G401.6 (cell line): Measurements from ENCODE around the gene AHDC1.
"Not testable (repeated sequence)": the region's sequence is repeated elsewhere in the genome, so short reads cannot be mapped to it uniquely, and the experiment has no call there.

Source experiments
- FAIRE-seq: peaks from 2 replicates; lab custom pipeline; 2012; peaks lifted over from hg19 to GRCh38; lab: Jason Lieb, UNC

AHDC1 gene, protein sequence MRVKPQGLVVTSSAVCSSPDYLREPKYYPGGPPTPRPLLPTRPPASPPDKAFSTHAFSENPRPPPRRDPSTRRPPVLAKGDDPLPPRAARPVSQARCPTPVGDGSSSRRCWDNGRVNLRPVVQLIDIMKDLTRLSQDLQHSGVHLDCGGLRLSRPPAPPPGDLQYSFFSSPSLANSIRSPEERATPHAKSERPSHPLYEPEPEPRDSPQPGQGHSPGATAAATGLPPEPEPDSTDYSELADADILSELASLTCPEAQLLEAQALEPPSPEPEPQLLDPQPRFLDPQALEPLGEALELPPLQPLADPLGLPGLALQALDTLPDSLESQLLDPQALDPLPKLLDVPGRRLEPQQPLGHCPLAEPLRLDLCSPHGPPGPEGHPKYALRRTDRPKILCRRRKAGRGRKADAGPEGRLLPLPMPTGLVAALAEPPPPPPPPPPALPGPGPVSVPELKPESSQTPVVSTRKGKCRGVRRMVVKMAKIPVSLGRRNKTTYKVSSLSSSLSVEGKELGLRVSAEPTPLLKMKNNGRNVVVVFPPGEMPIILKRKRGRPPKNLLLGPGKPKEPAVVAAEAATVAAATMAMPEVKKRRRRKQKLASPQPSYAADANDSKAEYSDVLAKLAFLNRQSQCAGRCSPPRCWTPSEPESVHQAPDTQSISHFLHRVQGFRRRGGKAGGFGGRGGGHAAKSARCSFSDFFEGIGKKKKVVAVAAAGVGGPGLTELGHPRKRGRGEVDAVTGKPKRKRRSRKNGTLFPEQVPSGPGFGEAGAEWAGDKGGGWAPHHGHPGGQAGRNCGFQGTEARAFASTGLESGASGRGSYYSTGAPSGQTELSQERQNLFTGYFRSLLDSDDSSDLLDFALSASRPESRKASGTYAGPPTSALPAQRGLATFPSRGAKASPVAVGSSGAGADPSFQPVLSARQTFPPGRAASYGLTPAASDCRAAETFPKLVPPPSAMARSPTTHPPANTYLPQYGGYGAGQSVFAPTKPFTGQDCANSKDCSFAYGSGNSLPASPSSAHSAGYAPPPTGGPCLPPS (N-terminal part only)

DNA sequence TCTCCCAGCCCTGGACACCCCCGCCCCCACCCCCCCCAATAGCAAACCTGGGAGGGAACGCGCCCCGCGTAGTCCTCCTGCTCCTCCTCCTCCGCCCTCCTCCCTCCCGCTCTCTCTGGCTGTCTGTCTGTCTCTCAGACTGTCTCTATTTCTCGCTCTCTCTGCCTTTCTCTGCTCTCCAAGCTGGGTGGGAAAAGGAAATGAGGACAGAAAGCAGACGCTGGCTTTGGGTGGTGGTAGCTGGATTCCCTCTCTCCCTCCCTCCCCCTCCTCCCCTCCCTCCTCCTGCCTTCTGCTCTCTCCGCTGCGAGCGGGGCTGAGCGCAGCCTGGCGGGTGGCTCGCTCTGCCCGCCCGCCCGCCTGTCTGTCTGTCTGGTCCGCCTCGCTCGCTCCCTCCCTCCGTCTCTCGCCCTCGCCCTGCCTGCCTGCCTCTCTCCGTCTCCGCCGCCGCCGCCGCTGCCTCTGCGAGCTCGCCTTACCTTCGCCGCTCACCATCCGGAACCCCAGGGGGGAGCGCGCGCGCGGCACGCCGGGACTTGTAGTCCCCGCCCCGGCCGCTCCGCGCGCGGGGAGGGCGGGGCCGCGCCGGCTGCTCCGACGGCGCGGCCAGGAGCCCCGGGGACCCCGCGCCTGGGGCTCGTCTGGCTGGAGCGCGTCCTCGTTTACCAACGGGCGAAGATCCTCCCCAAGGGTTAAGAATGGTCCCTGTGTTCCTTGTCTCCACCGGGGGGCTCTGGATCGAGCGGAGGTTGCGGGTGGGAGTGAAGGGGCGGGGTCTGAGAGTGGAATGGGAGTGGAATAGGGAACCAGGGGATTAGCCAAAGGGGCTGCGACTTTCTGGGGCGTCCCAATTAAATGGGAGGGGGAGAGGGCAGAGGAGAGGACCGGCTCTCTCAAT lies at the start of gene AHDC1:
AHDC1 (minus strand) TSS at position 464 of the 898 bp plus-strand sequence. CDS start 52,029 bp downstream, outside the sequence.
- no peak for FAIRE-seq

DNA sequence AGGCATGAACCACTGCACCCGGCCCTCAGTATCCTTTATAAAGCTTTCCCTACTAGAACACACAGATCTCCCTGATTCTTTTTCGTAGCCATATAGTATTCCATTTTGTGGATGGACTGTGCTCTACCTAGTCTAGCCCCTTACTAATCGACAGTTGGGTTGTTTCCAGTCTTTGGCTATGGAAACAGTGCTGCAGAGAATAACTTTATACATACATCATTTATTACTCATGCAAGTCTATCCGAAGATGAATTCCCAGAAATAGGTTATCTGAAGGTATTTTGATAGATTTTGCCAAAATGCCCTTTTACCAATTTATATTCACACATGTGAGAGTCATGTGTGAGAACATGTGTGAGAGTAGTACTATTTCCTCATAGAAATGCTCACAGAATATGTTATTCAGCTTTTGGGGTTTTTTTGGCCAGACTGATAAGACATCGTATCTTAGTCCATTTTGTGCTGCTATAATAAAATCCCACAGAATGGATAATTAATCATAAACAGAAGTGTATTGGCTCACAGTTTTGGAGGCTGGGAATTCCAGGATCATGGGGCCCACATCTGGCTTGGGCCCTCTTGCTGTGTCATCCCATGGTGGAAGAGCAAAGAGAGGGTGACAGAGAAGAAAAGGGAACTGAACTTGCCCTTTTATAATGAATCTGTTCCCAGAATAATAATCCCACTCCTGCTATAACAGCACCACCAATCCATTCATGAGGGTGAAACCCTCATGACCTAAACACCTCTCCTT lies 48.3 kb upstream of the AHDC1 start:
- no peak for FAIRE-seq

DNA sequence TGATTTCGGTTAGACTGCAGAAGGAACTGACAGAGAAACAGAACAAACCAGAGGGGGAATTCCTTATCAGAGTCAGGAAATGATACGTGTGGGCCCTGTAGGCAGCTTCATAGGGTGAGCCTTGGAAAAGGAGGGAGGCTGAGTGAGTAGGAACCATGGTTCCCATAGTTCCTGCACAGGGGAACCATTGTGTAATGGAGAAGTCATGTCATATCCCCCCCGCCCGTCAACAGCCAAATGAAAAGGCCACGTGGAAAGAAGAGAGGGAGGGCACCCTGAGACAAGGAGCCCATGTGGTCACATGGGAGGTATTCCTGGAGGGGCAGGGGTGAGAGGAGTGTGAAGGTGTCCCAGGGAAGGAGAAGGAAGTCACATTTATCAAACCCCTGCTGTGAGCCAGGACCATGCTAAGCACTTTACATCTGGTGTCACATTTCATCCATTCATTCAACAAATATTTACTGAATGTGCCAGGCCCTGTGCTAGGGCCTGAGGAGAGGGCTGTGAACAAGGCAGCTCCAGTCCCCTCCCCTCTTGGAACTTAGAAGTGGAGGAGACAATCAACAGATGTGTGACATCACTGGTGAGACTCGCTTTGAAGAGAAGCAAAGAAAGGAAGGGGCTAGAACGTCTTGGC lies 46.7 kb upstream of the AHDC1 start:
- FAIRE-seq, result no peak

DNA sequence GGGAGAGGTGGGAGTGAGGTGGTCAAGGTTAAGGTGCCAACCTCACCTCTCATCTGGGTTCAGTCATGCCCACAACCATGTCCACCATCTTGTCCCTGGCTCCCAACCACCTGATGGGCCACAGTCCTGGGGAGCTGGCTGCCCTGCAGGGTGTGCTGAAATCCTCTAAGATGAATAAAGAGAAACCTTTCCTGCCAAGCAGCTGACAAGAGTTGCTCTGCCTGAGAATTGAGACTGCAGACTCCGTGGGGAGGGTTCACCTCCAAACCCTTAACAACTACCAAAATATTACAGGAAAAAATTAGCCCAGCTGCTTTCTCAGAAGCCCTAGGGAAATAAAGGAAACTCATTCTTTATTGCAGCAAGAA lies 46.2 kb upstream of the AHDC1 start:
- no peak for FAIRE-seq

DNA sequence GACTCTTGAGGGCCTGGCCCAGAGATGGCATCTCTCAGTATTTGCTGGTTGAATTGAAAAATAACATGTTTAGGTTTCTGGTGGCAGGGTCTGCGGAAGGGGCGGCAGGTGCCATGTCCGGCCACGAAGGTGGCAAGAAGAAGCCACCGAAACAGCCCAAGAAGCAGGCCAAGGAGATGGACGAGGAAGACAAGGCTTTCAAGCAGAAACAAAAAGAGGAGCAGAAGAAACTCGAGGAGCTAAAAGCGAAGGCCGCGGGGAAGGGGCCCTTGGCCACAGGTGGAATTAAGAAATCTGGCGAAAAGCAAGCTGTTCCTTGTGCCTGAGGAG lies 45.3 kb upstream of the AHDC1 start:
- no peak for FAIRE-seq

- no peak for FAIRE-seq
These were observed 44.8 kb upstream of the AHDC1 start for GRCh38 chr1:27648602-27649305.

GRCh38 chr1:27647328-27647727 lies 43.4 kb upstream of the AHDC1 start:
- FAIRE-seq, result no peak

DNA sequence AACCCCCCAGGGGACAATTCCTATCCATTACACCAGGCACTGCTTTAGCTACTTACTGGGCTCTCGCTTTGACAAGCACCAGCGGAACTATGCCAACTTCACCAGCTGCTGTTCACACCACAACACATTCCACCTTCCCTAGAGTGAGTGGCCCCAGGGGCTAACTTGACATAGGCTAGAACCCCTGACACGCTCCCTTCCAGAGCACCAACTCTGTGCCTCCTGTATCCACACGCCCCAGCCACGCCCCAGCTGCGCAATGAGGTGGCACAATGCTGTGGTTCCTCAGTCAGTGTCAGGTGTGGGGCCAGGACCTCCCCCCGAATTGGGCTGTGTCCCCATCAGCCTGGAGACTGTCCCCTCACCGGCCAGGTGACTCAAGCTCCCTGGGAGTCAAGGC lies 42.7 kb upstream of the AHDC1 start:
- no peak for FAIRE-seq

DNA sequence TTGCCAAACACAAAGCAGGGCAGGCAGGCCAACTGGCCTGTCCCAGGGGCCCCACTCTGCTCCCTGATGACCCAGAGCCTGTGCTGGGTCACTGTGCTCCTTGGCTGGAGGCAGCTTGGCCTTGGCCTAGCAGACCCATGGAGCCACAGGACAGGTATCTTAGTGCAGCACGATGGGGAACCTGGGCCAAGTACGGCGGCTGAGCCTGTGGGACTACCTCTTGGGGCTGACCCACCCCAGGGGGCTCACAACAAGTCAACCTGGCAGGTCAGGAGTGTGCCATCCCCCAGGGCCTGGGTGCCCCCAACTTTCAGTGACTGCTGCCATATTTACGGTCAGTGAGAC lies 41.1 kb upstream of the AHDC1 start:
- no peak for FAIRE-seq

GRCh38 chr1:27644369-27645070 lies 40.6 kb upstream of the AHDC1 start:
- no peak for FAIRE-seq

GRCh38 chr1:27643600-27644368 lies 39.8 kb upstream of the AHDC1 start:
- FAIRE-seq, result peak; percentile 33

DNA sequence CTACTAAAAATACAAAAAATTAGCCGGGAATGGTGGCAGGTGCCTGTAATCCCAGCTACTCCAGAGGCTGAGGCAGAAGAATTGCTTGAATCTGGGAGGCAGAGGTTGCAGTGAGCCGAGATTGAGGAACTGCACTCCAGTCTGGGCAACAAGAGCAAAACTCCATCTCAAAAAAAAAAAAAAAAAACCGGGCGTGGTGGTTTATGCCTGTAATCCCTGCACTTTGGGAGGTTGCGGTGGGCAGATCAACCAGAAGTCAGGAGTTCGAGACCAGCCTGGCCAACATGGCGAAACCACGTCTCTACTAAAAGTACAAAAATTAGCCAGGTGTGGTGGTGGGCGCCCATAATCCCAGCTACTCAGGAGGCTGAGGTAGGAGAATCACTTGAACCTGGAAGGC lies 36.6 kb upstream of the AHDC1 start:
- not testable (repeated sequence) for FAIRE-seq

DNA sequence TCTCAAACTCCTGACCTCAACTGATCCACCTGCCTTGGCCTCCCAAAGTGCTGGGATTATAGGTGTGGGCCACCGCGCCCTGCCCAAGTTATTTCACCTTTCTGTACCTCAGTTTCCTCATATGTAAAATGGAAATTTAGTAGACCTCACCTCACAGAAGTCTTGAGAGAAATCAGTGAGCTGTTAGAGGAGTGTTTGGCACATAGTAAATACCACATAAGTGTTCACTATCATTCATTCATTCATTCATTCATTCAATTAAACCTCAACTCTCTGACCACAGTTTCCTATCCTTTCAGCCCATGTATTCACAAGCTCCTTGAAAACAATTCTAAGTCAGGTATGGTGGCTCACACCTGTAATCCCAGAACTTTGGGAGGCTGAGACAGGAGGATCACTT lies 34.9 kb upstream of the AHDC1 start:
- FAIRE-seq, result no peak

DNA sequence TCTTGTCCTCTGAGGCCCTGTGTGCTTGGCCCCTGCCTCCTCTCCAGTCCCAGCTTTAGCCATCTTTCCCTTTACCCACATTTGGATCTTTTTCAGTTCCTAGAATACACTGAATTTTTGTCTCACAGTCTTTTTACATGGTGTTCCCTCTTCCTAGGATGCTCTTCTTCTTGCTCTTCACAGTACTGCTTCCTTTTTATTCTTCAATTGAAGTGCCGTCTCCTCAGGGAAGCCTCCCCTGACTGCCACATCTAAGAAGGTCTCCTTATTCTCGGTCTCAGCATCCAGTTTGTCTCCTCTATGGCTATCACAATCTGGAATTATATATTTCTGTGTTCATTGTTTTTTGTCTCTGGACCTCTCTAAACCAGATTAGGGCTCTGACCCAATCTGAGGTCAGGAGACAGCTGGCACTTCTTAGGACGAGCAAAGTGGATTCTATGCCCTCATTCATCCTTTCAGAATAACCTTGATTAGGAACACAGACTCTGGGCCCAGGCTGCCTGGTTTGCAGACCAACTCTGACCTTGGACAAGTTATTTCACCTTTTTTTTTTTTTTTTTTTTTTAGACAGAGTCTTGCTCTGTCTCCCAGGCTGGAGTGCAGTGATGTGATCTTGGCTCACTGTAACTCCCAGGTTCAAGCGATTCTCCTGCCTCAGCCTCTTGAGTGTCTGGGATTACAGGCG lies 34.2 kb upstream of the AHDC1 start:
- FAIRE-seq, result no peak

GRCh38 chr1:27635396-27636142 lies 31.6 kb upstream of the AHDC1 start:
- no peak for FAIRE-seq

GRCh38 chr1:27634985-27635367 lies 31.0 kb upstream of the AHDC1 start, which contains the start of gene FGR:
FGR (minus strand) TSS chr1:27635185; CDS start chr1:27623916, 11,269 bp downstream.
- FAIRE-seq, result no peak

- no peak for FAIRE-seq
These were observed 30.4 kb upstream of the AHDC1 start for GRCh38 chr1:27634177-27634984.
